ENCODE data around the gene WNT11.
A peak's percentile ranks its signal among the peaks of the same experiment; 100 is the strongest.

The WNT11 gene

DNA sequence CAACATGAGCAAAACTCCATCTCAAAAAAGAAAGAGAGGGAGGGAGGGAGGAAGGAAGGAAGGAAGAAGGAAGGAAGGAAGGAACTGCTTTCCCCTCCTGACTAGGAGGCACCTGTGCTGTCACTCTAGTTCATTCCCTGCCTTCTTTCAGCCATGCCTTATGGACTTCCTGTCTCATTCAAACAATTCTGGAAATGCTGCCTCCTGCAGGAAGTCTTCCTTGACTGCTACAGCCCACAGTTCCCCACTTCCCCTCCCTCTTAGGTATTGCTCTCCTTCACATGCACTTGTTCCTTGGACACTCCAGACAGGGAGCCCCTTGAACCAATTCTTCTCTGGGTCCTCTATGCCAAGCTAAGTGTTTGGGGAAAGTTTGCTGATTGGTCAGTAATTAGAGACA, 31.6 kb upstream of the WNT11 start:
- DNase-seq (ENCODE audit: low read depth) = no peak

DNA sequence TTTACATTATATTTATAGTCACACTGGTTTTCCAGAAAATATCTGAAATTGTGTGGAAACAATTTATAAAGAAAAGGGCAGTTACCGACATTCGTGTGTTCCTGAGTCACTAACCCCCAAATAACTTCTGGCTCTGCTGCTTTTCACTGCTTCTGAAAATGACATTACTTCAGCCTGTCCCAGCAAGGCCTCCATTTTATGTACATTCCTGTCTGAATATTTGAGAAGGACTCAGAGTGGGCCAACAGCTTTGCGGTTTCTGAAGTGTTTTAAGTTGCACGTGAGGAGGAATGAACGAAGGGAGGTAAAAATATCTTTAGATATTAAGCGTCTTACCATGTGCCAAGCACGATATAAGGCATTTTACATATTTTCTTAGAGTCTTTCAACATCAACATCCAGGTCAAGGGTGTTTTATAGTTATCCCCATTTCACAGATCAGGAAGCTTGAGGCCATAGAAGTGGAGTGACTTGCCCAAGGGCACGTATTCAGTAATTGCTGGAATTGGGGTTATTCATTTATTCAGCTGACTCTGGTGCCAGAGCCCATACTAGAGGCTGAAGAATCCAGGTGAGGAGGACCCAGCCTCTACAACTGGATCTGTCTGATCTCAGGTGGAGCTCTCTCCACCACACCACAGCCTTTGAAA, 30.8 kb upstream of the WNT11 start:
- no peak for DNase-seq (ENCODE audit: low read depth)

DNA sequence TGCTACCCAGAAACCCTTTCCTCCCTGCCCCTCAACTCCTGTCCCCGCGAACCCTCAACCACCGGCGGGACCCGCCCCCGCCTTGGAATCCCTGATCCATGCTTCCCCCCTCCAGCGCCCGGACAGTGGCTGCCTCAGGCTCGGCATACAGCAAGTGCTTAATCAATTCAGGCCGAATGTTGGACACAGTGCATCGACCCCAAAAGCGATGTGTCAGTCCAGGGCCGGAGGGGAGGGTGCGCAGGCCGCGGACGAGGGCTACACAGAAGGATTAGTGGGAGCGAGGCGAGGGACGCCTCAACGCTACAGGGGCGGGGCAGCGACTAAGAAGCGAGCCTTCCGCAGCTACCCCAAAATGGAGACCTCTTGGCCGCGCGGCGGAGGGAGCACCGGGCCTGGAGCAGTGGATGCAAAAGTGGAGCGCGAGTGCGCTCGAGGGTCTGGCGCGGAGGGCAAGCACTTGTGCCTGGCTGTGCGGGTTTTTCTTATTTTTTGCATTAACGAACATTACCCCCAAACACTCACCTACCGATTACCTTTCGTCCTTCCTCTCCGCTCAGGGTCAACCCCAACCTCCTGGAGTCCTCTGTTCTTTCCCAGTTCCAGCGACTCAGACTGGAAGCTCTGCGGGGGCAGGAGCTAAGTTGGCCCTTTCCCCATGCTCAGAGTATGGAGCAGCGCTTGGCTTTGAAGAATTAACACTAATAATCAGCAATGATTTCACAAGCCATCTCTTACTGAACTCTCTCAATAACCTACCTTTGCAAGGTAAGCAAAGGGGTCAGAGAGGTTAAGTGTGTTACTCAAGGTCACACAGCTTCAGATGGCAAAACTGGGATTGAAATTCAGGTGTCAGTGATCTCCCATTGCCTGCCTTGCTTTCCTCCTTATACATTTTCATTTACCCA, 30.0 kb upstream of the WNT11 start:
- no peak for DNase-seq (ENCODE audit: low read depth)

DNA sequence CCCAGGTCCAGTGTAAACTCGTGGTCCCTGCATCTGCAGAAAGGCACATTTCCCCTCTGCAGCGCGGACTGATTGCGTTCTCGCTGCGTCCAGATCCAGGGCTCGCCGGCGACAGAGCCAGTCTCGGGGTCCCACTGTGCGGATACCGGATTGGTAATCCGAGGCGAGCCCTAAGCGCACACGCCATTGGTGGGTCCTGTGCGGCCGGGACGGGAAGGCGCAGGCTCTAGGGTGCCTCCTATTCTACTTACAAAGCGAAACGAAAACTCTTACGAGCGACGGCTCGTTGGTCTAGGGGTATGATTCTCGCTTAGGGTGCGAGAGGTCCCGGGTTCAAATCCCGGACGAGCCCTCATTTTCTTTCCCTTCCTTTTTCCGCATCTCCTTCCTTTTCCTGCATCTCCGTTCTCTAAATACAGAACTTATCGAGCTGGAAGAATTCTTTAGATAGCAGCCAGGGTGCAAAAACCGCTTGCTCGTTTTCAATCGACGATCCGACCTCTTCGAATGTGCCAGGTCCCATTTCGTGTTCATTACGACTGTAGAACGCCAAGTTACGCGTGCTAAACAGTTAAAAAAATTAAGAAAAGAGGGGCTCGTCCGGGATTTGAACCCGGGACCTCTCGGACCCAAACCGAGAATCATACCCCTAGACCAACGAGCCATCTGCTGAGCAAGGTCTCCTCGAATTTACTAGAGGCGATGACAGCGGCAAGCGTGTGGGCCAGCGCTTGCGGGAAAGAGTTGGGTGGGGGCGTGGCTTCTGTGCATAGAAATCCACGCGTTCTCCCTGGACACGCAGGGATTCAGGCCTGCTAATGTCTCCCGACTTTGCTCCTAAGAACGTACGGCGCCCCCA, 29.2 kb upstream of the WNT11 start:
- DNase-seq (ENCODE audit: low read depth) = peak; percentile 79

DNA sequence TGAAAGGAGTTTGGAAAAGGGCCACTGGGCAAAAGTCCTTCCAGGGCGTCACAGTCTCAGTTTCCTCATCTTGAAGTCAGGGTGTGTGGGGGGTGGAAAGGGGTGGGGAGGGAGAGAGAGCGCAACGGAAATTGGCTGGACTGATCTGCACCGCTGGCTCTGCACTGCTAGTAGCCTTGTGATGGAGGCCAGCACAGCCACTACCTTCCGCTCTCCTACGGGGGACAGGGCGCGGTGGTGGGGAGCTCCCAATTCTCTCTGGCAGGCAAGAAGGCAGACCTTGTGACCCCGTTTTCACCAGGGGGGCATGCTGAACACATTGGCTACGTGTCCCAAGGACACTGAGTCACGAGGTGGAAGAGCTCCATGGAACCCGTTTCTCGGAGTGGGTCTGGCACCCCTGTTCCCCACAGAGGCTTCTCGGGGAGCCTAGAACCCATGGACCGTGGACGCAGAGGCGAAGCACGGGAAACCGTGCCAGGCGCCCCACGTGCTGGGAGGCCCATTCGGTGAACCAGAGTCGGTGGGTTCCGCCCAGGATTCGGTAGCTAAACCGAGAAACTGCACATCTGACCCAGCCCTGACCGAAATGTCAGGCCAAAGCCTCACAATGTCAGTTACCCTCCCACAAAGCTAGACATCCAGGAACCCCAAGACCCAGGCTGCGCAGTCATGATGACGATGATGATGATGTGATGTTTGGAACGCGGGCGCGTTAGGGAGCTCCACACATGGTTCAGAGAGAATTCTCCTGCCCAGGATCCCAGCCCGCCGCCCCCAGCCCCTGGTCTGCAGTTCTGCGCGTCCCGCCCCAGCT, 28.3 kb upstream of the WNT11 start:
- no peak for DNase-seq (ENCODE audit: low read depth)

DNA sequence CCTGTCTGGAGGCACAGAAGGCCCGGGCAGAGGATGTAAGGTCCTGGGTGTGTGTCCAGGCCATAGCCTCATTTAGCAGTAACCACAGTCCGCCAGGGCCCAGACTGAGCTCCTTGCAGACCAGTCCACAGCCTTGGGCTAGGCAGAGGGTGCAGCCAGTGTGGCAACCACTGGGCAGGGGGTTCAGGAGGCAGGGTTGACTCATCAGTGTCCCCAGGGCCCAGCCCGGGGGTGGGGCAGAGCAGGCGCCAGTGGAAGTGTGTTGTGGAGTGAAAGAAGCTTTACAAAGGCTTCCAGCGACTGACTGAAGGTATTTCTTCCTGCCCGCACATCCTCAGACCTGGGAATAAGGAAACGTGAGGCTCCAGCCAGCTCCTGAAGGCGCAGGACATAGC, 27.7 kb upstream of the WNT11 start:
- DNase-seq (ENCODE audit: low read depth) = no peak

DNA sequence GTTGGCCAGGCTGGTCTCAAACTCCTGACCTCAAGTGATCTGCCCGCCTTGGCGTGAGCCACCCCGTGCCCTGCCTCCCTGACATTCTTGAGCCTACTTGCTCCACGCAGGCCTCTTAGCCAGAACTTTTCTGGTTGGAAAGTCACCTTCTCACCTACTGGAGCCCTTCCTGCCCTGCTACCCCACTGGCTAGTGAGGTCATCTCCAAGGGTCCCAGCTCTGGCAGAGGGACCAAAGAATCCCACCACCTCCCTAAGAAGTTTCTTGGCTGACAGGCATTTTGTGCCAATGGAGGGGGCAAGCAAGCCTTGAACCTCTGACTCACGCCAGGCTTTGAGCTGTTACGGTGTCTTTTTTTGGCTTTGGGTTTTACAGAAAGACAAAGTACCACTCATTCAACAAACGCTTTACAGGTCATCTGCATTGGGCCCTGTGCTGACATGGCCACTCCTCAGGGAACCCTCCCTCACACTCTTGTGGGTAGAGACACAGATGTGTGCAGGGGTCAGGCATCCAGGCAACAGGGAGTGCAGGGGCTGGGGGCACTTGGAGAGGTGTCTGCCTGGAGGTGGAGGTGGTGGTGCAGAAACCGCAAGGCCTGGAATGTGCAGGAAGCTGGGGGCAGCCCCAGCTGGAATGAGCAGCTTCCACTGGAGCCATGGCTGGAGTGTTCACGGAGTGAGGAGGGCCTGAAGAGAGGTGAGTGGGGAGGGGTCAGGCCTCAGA, 27.1 kb upstream of the WNT11 start:
- no peak for DNase-seq (ENCODE audit: low read depth)

DNA sequence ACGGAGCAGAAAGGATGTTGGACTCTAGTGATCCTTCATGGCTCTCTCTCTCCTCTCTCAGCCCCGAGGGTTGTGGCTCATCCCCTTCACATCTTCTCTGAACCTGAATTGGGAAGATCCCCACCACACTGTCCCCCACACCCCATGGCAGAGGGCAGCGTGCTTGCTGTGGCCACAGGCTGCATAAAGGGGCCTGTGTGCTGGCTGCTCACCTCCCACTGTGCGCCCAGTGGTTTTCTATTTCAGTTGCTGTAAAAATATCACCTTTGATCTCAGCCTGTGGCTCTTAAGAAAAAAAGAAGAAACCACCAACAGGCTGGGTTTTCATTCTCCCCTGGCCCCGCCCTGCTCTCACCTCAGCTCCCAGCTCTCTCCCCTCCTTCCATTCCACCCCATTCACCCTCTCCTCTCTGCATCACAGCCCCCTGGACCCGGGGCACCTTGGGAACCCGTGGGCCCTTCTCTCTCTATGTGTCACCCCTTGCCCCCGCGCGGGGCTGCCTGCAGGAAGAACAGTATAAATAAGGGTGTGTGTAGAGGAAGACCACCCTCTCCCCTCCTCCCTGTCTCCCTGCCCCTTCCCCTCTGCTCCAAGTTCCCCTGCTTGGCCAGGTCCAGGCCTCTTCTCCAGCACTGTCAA, 25.8 kb upstream of the WNT11 start:
- no peak for DNase-seq (ENCODE audit: low read depth)

DNA sequence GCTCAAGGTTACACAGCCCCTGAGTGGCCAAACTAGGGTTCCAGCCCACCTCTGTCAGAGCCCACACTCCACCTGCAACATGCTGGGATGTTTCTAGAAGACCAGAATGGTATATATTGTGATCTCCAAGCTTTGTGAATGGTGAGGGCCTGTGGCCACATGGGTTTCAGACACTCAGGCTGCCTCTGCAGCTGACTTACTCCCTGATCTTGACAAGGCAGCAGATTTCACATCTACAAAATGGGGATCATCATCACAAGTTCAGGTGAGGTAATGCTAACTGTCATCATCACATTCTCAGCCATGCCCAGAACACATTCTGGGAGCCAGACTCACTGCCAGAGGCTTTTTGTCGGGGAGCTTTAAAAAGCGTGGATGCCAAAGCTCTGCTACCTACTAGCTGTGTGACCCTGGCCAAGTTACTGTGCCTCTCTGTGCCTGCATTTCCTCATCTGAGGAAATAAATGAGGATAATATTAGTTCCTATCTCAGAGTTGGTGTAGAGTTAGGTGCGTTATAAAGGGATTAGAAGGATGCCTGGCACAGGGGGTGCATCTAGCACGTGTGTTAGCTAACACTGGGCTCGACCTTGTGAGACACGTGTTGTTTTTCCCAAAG, 24.9 kb upstream of the WNT11 start:
- DNase-seq (ENCODE audit: low read depth) = no peak

DNA sequence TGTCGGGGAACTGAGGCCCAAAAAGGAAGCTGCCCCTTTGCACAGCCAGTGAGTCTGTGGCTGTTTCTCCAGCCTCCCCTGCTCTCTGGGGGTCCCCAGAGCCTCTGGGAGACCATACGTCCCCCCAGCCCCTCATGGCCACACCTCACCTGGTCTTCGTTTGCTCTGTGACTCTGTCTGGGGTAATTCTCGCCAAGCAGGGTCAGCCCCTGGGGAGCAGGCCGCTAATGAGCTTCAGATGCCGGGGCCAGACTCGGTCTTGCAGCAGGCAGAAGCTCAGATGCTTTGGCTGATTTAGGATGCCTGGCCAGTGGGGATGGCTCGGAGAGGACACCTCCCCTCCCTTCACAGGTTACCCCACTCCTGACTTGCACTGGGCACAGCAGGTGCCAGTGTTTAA, 24.1 kb upstream of the WNT11 start:
- DNase-seq (ENCODE audit: low read depth) = no peak

DNA sequence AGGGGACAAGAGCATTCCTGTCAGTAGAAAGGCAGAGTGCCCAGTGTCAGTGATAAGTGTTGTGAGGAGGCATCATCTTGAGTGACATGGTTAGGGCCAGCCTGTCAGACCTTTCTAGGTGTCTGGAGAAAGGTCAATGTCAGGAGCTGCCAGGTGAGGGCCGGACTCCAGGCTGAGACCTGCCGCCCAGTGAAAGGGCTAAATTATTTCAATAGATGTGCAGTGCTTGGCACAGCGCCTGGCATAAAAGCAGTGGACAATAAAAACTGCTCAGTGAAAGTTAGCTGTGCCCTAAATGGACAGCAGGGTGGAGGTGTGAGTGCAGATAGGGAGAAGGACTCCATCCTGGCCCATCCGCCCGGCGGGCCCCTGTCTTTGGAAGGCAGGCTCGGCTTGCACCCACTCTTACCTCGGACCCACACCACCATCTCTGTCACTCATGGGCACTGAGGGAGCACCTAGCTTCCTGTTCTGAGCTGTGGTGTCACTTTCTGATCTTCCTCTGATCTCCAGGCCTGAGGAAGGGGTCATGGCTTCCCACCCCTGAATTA, 23.5 kb upstream of the WNT11 start:
- no peak for DNase-seq (ENCODE audit: low read depth)

DNA sequence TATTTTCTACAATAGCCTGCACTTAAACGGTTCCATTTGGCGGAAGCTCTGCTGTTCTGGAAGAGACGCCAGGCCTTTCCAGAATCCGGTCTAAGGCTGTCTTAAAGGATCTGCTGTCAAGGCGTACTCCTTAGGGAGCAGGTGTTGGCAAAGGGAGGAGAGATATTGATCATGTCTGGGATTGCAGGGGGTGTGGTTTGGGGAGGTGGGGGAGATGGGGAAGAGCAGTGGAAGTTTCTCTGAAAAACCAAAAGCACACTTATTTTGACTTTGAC, 22.5 kb upstream of the WNT11 start:
- DNase-seq (ENCODE audit: low read depth) = no peak

DNA sequence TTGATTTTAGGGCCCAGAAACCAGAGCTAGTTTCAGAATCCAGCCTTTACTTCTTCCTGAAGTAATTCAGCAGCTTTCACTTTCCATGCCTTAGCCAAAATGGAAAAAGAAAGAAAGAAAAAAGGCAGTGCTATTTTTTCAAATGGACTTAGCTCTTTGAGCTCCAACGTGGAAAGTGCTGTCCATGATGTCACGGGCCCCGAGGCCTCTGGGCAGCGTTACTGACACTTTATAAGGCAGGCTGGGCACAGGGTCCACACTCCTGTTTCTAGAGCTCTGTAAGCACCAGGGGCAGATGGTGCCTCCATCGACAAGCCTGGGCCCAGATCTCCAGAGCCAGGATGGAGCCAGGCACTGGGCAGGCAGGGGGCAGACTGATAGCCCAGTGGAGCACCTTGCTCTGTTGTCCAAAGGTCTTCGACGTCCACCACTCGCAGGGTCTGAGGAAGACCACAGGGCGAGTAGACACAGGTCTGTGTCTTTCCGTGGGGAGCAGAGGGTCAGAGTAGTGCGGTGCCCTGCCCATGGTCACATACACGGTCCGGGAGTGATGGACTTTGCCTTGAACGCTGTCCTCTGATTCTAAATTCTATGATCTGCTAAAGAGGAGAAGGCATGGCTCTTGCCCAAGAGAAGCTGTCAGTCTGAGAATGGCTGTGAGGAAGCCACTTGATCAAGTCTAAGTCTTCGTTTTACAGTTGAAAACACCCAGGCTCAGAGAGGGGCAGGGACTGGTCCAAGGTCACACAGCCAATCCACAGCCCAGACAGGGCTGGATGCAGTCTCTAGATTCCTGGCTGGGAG, 22.0 kb upstream of the WNT11 start:
- no peak for DNase-seq (ENCODE audit: low read depth)

DNA sequence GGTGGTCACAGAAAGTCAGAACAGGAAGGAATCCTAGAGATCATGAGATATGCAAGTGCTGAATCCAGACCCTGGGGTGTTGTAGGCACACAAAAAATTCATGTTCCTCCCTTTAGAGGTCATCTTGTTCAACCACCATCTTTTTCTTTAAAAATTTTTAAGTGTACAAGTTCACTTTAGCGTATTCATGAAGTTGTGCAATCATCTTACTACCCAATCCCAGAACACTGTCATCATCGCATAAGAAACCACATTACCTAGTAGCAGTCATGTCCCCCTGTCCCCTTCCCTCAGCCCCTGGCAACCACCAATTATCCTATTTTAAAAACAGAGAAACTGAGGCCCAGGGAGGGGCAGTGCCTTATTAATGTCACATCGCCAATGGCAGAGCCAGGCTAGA, 20.3 kb upstream of the WNT11 start:
- DNase-seq (ENCODE audit: low read depth) = no peak

DNA sequence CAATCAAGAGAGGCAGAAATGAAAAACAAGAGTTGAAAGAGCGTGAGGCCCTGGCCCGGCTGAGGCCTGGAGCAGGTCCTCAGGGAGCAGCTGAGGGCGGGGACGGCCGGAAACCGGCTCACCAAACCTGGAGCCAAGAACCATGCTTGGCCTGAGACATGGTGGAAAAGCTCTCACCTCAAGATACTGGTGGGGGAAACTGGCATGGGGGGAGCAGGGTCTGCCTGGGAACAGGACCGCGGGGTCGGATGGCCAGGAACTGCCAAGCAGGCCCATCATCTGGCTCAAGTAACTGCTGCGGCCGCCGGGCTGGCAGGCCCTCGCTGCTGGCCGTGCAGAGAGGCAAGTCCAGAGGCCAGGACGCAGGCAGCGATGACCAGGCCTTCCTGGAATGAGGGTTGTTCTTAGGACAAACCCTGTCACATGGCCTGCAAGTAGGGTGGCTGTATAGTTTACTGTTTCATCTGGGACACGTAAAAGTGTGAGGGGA, 18.9 kb upstream of the WNT11 start:
- no peak for DNase-seq (ENCODE audit: low read depth)

DNA sequence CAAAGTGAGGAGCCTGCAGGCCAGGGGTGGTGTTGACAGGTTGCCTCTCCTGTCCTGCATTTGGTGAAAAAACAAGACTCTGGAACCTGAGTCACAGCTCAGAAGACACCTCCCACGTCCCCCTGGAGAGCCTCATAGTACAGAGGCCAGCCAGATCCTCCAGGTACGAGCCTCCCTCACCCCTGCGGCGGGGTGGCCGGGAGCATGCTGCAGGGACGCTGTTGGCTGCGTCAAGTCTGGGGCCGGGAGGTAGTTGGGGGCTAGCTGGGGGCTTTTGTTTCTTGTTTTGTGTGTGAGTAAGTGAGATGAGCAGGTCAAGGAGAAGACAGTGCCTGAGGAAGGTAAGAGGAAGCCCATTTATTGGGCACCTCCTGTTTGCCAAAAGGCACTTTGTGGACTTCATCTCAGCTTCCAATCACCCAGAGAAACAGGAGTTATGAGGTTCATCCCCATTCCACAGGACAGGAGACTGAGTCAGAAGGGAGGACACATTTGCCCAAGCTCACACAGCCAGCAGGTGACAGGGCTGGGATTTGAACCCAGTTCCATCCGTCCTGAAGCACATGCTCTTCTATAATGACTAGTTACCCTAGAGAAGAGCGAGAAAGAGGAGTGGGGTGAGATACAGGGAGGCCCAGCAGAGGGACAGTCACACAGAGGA, 18.3 kb upstream of the WNT11 start:
- DNase-seq (ENCODE audit: low read depth) = no peak

DNA sequence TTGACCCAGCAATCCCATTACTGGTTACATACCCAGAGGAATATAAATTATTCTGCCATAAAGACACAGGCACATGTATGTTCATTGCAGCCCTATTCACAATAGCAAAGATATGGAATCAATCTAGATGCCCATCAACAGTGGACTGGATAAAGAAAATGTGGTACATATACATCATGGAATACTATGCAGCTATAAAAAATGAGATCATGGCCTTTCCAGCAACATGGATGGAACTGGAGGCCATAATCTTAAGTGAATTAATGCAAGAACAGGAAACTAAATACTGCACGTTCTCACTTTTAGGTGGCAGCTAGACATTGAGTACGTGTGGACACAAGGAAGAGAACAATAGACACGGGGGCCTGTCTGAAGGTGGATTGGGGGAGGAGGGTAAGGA, 15.1 kb upstream of the WNT11 start:
- no peak for DNase-seq (ENCODE audit: low read depth)

DNA sequence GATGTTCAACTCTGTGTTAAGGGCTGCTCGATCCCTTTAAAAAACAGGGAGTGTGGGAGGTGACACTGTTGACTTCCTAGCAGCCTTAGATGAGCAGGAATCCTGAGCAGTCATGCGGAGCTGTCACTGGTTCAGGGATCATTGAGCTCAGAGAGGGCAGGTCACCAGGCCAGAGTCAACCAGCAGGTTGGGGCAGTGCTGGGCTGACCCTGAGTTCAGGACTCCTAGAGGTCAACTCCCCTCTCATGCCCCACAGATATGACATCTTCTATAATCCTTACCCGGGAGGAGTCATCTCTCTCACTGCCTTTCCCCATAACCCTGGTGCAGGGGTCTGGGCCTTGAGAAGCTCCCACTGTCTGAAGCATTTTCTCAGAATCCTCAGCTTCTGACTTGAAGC, 12.9 kb upstream of the WNT11 start:
- no peak for DNase-seq (ENCODE audit: low read depth)

All from T-helper 22 cell (primary cell).